Measurements from ENCODE around the gene UBFD1. TPM values are rescaled to one million over a fixed set of nuclear protein-coding genes. Genes with fewer than 3 reads are reported as not detected.

The UBFD1 gene
- total and polyA plus RNA-seq, 2 experiments from 2014 or later: 48.6 to 107 TPM

DNA sequence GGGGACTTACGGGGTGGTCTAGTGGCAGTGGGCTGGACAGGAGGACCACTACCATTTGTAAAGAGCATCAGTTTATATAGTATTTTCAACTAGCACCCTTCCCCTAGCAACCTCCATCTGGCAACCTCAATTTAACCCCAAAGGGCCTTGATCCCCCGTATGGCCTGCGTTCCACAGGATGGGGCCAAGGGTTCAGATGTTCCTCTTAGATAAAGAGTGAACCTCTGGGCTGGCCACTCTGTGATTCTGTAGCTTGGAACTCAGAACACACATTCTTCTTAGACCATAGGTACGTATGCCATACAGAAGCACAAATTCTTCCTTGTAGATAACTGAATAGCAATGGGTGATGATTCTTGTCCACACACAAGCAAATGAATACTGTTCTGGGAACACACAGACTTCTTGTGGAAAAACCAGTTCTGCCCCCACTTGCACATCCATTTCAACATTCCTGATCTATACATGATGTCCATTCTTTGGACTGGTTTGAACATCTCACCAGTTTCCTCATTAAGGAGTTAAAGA lies 45.3 kb upstream of the UBFD1 start:
- H3K27ac ChIP-seq: no peak overlapping the region
- no peak overlapping the region for H3K4me2 ChIP-seq
- TF ChIP-seq, protein P1, sequence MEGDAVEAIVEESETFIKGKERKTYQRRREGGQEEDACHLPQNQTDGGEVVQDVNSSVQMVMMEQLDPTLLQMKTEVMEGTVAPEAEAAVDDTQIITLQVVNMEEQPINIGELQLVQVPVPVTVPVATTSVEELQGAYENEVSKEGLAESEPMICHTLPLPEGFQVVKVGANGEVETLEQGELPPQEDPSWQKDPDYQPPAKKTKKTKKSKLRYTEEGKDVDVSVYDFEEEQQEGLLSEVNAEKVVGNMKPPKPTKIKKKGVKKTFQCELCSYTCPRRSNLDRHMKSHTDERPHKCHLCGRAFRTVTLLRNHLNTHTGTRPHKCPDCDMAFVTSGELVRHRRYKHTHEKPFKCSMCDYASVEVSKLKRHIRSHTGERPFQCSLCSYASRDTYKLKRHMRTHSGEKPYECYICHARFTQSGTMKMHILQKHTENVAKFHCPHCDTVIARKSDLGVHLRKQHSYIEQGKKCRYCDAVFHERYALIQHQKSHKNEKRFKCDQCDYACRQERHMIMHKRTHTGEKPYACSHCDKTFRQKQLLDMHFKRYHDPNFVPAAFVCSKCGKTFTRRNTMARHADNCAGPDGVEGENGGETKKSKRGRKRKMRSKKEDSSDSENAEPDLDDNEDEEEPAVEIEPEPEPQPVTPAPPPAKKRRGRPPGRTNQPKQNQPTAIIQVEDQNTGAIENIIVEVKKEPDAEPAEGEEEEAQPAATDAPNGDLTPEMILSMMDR (IDR thresholded peaks at IDR 0.05; ENCODE audit: poor library complexity): no peak
- TF ChIP-seq EZH2 (IDR thresholded peaks at IDR 0.05; ENCODE audit: borderline replicate concordance) (no peak), EZH2phosphoT487 (IDR thresholded peaks at IDR 0.05; ENCODE audit: low read depth, severe bottlenecking, unreplicated experiment) (no peak)
- H2AFZ ChIP-seq: no peak overlapping the region
- H3K36me3 ChIP-seq (replicated peaks; ENCODE audit: insufficient read depth, low read depth): no peaks in the 10 kb centered on the region
- no peak overlapping the region for H3K4me3 ChIP-seq
- no peak for DNase-seq (ENCODE audit: low spot score)
- no peaks in the 10 kb centered on the region for H3K27me3 ChIP-seq
- peaks cover 4% of the 10 kb centered on the region for H3K4me1 ChIP-seq (ENCODE audit: insufficient read depth)
- H3K79me2 ChIP-seq: peaks cover 29% of the 10 kb centered on the region
- 81% methylated on average over 4 of the region's 4 CpGs for WGBS (ENCODE audit: low lambda C conversion rate, missing lambda C conversion rate)
- peaks cover 23% of the 10 kb centered on the region for H4K20me1 ChIP-seq (ENCODE audit: insufficient read depth, poor library complexity, severe bottlenecking)
- no peaks in the 10 kb centered on the region for H3K9me3 ChIP-seq (ENCODE audit: low read depth)
- H3K9me2 ChIP-seq (replicated peaks; ENCODE audit: insufficient read depth): no peaks in the 10 kb centered on the region

DNA sequence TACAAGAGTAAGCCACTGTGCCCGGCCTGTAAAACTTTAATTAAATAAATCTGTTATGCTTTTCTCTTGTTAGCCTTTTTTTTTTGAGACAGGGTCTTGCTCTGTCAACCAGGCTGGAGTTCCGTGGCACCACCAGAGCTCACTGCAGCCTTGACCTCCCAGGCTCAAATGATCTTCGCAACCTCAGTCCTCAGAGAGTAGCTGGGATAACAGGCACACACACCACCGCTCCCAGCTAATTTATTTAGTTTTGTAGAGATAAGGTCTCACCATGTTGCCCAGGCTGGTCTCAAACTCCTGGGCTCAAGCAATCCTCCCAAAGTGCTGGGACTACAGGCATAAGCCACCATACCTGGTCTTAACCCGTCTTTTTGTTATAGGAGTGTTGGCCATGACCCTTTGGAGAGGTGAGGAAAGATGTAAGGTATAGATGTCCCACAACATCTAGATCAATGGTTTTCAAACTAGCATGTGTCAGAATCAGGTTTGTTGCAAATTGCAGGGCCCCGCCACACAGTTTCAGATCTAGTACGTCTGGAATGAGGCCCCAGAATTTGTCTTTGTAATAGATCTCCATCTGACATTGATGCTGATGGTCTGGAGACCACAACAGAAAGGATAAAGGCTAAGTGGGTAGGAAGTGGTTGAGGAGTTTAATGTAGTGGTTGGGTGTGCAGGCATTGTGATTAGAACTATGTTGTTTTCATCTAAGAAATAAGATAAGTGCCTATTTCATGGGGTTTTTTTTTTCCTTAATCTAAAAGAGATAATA lies 43.0 kb upstream of the UBFD1 start:
- Histone ChIP-seq H3K4me3 (no peak overlapping the region), H3K27ac (no peak overlapping the region)

DNA sequence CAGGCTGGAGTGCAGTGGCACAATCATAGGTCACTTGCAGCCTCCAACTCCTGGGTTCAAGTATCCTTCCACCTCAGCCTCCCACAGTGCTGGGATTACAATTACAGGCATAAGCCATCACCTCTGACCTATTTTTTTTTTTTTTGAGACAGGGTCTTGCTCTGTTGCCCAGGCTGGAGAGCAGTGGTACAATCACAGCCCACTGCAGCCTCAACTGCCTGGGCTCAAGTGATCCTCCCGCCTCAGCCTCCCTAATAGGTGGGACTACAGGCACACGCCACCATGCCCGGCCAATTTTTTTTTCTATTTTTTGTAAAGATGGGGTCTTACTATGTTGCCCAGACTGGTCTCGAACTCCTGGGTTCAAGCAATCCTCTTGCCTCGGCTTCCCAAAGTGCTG lies 41.6 kb upstream of the UBFD1 start:
- 100% methylated on average over 5 of the region's 5 CpGs for WGBS (ENCODE audit: low lambda C conversion rate, missing lambda C conversion rate)
- Histone ChIP-seq H2AFZ (no peak overlapping the region), H4K20me1 (ENCODE audit: insufficient read depth, poor library complexity, severe bottlenecking) (no peaks in the 10 kb centered on the region), H3K9me2 (replicated peaks; ENCODE audit: insufficient read depth) (no peaks in the 10 kb centered on the region), H3K27me3 (no peaks in the 10 kb centered on the region), H3K27ac (no peak overlapping the region), H3K4me1 (ENCODE audit: insufficient read depth) (no peaks in the 10 kb centered on the region), H3K4me3 (no peak overlapping the region), H3K79me2 (no peaks in the 10 kb centered on the region), H3K36me3 (replicated peaks; ENCODE audit: insufficient read depth, low read depth) (no peaks in the 10 kb centered on the region), H3K9me3 (ENCODE audit: low read depth) (no peaks in the 10 kb centered on the region), H3K4me2 (no peak overlapping the region)
- no peak for DNase-seq (ENCODE audit: low spot score)
- no peak for TF ChIP-seq EZH2 (IDR thresholded peaks at IDR 0.05; ENCODE audit: borderline replicate concordance)
- TF ChIP-seq, protein P1 (IDR thresholded peaks at IDR 0.05; ENCODE audit: poor library complexity): no peak
- no peak for TF ChIP-seq EZH2phosphoT487 (IDR thresholded peaks at IDR 0.05; ENCODE audit: low read depth, severe bottlenecking, unreplicated experiment)

More for the DNA sequence above, 43.0 kb upstream of the UBFD1 start:
- H3K27me3 ChIP-seq: no peaks in the 10 kb centered on the region
- H3K4me2 ChIP-seq: no peak overlapping the region
- H3K9me2 ChIP-seq (replicated peaks; ENCODE audit: insufficient read depth): no peaks in the 10 kb centered on the region
- peaks cover 5% of the 10 kb centered on the region for H3K79me2 ChIP-seq
- peaks cover under 1% of the 10 kb centered on the region for H4K20me1 ChIP-seq (ENCODE audit: insufficient read depth, poor library complexity, severe bottlenecking)
- H3K4me1 ChIP-seq (ENCODE audit: insufficient read depth): no peaks in the 10 kb centered on the region
- H3K9me3 ChIP-seq (ENCODE audit: low read depth): no peaks in the 10 kb centered on the region
- H3K36me3 ChIP-seq (replicated peaks; ENCODE audit: insufficient read depth, low read depth): no peaks in the 10 kb centered on the region
- TF ChIP-seq EZH2phosphoT487 (IDR thresholded peaks at IDR 0.05; ENCODE audit: low read depth, severe bottlenecking, unreplicated experiment) (no peak), EZH2 (IDR thresholded peaks at IDR 0.05; ENCODE audit: borderline replicate concordance) (no peak)
- TF ChIP-seq, protein P1 (IDR thresholded peaks at IDR 0.05; ENCODE audit: poor library complexity): no peak
- DNase-seq (ENCODE audit: low spot score): no peak
- 82% methylated on average over 7 of the region's 7 CpGs for WGBS (ENCODE audit: low lambda C conversion rate, missing lambda C conversion rate)
- no peak overlapping the region for H2AFZ ChIP-seq

Data from hepatocyte (in vitro differentiated cells).